ENCODE data around the gene FAM107B. TPM values are rescaled to one million over a fixed set of nuclear protein-coding genes. Genes with fewer than 3 reads are reported as not detected.

The FAM107B gene
- total RNA-seq, 2 experiments from 2014 or later, result 114 to 121 TPM

DNA sequence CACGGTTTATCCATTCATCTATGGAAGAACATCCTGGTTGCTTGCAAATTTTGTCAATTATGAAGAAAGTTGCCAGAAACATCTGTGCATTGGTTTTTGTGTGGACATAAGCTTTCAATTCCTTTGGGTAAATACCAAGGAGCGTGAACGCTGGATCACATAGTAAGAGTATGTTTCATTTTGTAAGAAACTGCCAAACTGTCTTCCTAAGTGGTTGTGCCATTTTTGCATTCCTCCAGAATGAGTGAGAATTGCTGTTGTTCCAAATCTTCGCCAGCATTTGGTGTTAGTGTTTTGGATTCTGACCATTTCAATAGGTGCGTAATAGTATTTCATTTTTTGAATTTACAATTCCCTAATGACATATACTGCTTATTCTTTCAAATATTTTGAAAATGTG lies 288.7 kb downstream of the FAM107B start:
- CTCF ChIA-PET, result interaction anchor here (1.2 to 1.5 kb wide), 2 partner anchors 8 to 13 kb away, joined by 3 to 7 read pairs; no protein-coding TSS in a partner anchor
- intact Hi-C loops (cut with micrococcal nuclease), result no loop called here

DNA sequence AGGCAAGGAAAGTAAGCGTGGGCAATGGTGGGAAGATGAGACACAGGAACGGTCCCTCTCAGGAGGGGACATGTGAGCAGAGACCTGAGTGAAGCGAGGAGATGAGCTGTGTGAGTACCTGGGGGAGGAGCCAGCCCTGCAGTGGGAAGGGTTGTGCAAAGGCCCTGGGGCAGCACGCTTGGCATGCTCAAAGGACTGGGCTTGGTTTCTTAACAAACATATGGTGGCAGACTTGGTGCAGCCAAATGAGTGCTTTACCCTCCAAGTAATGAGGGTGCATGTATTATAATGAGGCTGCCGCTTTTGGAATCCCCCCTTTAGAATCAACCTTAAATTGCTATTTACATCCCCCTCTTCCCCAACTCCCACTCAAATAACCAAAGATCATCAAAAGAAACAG lies 291.3 kb downstream of the FAM107B start:
- Mint-ChIP-seq H3K9me3 (no peaks in the 10 kb centered on the region), H3K4me1 (ENCODE audit: low read depth) (no peaks in the 10 kb centered on the region), H3K36me3 (ENCODE audit: low read depth) (no peaks in the 10 kb centered on the region), H3K4me3 (no peak overlapping the region), H3K27me3 (peaks cover 21% of the 10 kb centered on the region), H3K27ac (no peak overlapping the region)
- POLR2A ChIA-PET, result interaction anchor here (0.7 kb wide), 1 partner anchor 148 kb away, joined by 3 read pairs; no protein-coding TSS in a partner anchor
- no peak for DNase-seq
- intact Hi-C loops (cut with micrococcal nuclease), result no loop called here
- ATAC-seq, result no peak
- CTCF ChIA-PET, result no interaction called here
- TF ChIP-seq, protein P1, sequence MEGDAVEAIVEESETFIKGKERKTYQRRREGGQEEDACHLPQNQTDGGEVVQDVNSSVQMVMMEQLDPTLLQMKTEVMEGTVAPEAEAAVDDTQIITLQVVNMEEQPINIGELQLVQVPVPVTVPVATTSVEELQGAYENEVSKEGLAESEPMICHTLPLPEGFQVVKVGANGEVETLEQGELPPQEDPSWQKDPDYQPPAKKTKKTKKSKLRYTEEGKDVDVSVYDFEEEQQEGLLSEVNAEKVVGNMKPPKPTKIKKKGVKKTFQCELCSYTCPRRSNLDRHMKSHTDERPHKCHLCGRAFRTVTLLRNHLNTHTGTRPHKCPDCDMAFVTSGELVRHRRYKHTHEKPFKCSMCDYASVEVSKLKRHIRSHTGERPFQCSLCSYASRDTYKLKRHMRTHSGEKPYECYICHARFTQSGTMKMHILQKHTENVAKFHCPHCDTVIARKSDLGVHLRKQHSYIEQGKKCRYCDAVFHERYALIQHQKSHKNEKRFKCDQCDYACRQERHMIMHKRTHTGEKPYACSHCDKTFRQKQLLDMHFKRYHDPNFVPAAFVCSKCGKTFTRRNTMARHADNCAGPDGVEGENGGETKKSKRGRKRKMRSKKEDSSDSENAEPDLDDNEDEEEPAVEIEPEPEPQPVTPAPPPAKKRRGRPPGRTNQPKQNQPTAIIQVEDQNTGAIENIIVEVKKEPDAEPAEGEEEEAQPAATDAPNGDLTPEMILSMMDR (IDR thresholded peaks at IDR 0.05), result no peak

More for the DNA sequence above, 288.7 kb downstream of the FAM107B start:
- Mint-ChIP-seq H3K36me3 (ENCODE audit: low read depth) (no peaks in the 10 kb centered on the region), H3K4me3 (no peak overlapping the region), H3K27ac (no peak overlapping the region), H3K4me1 (ENCODE audit: low read depth) (no peaks in the 10 kb centered on the region), H3K9me3 (no peaks in the 10 kb centered on the region), H3K27me3 (peaks cover 25% of the 10 kb centered on the region)
- no peak for ATAC-seq
- no peak for DNase-seq
- POLR2A ChIA-PET, result interaction anchor here (0.8 kb wide), 1 partner anchor 991 kb away, joined by 3 read pairs; no protein-coding TSS in a partner anchor
- TF ChIP-seq, protein P1 (IDR thresholded peaks at IDR 0.05), result no peak

DNA sequence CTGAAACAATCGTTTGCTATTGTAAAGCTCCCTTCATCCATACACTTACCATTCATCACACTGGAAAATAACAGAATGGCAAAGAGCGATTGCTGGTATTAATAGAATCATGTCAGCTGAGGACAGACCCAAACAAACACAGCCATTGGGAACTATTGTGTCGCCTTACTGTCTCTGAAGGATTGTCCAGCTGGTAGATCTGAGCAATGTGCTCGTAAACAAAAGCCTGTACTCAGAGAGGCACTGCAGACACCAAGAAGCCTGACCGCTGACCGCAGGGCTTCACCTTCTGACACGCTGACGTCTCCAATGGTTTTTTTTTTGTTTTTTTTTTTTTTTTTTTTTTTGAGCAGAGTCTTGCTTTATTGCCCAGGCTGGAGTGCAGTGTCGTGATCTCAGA lies 292.9 kb downstream of the FAM107B start:
- ATAC-seq (no peak), DNase-seq (no peak)
- Mint-ChIP-seq H3K4me3 (no peak overlapping the region), H3K27ac (no peak overlapping the region), H3K36me3 (ENCODE audit: low read depth) (no peaks in the 10 kb centered on the region), H3K27me3 (peaks cover 18% of the 10 kb centered on the region), H3K9me3 (no peaks in the 10 kb centered on the region), H3K4me1 (ENCODE audit: low read depth) (no peaks in the 10 kb centered on the region)
- CTCF ChIA-PET, result interaction anchor here (1.4 kb wide), 1 partner anchor 285 kb away, joined by 5 read pairs; no protein-coding TSS in a partner anchor
- intact Hi-C loops (cut with micrococcal nuclease), result no loop called here
- TF ChIP-seq, protein P1 (IDR thresholded peaks at IDR 0.05), result no peak
- POLR2A ChIA-PET, result interaction anchor here (0.6 kb wide), 1 partner anchor 186 kb away, joined by 3 read pairs; no protein-coding TSS in a partner anchor

DNA sequence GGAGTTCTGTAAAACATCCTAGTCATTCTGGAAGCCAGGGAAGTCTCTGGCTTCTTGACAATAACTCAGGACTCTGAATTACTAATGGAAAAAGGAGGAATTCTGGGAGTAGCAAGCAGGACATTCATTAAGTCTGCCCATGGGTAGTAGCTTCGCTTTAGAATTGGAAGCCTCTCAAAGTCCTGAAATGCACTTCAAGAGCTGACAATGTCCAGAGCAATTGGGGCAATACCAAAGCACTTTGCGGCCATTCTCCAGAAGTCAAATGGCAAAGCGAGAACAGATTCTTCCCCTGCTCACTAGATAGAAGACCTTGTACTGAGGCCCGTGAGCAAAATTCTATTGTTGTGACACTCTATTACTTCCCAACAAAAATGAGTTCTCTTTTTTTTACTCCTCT lies 293.7 kb downstream of the FAM107B start:
- Mint-ChIP-seq H3K27me3 (peaks cover 15% of the 10 kb centered on the region), H3K9me3 (no peaks in the 10 kb centered on the region), H3K4me3 (no peak overlapping the region), H3K4me1 (ENCODE audit: low read depth) (no peaks in the 10 kb centered on the region), H3K27ac (no peak overlapping the region), H3K36me3 (ENCODE audit: low read depth) (no peaks in the 10 kb centered on the region)
- intact Hi-C loops (cut with micrococcal nuclease), result no loop called here
- ATAC-seq (no peak), DNase-seq (no peak)
- ChIA-PET CTCF (interaction anchor here (4.7 kb wide), 1 partner anchor 285 kb away, joined by 24 read pairs; no protein-coding TSS in a partner anchor), POLR2A (interaction anchor here (0.6 kb wide), 1 partner anchor 185 kb away, joined by 3 read pairs; no protein-coding TSS in a partner anchor)
- TF ChIP-seq, protein P1 (IDR thresholded peaks at IDR 0.05), result no peak

DNA sequence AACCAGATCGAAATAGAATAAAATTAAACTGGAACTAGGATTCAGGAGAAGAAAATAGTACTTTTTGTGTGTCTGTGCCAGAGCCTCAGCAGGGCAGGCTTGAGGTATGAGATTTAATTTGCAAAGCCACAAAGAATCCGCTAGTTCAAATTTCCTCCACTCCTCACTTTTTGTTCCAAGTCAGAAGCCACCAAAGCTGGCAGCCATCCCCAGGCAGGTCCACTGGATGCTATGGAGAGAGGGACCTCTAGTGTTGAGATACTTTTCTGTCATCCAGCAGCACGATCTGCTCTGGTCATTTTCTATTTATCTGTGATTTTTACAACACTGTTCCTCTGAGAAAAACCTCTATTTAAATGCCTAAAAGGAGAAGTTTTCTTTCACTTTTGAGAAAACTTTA lies 296.1 kb downstream of the FAM107B start:
- TF ChIP-seq, protein P1 (IDR thresholded peaks at IDR 0.05), result peak; percentile 56
- CTCF ChIA-PET, result interaction anchor here (1.5 to 4.7 kb wide), 2 partner anchors 8 to 282 kb away, joined by 3 to 24 read pairs; no protein-coding TSS in a partner anchor
- intact Hi-C loops (cut with micrococcal nuclease), result loop anchor here (5.0 kb wide), 1 partner anchor 276 kb away; no protein-coding TSS in a partner anchor
- H3K36me3 Mint-ChIP-seq (ENCODE audit: low read depth), result no peaks in the 10 kb centered on the region
- H3K27me3 Mint-ChIP-seq, result peaks cover 6% of the 10 kb centered on the region
- no peaks in the 10 kb centered on the region for H3K9me3 Mint-ChIP-seq
- no peak overlapping the region for H3K4me3 Mint-ChIP-seq
- peak; percentile 65 for ATAC-seq
- no peaks in the 10 kb centered on the region for H3K4me1 Mint-ChIP-seq (ENCODE audit: low read depth)
- POLR2A ChIA-PET, result no interaction called here
- peak; percentile 35 for DNase-seq
- H3K27ac Mint-ChIP-seq, result no peak overlapping the region

Measured in activated CD8-positive, alpha-beta T cell treated with anti-CD3 and anti-CD28 coated beads for 36 hours (primary cell).